GM19397 (cell line): ENCODE data around the gene PLPPR2.
"Not testable (repeated sequence)": the region's sequence is repeated elsewhere in the genome, so short reads cannot be mapped to it uniquely, and the experiment has no call there.

Source experiments
- ATAC-seq: cut with Tn5 transposase; IDR thresholded peaks from one replicate; pipeline ENCODE4 v1.9.1; 2021; ENCODE audit warnings: mild to moderate bottlenecking, moderate library complexity; ENCODE audit not compliant: unreplicated experiment

Gene PLPPR2

DNA sequence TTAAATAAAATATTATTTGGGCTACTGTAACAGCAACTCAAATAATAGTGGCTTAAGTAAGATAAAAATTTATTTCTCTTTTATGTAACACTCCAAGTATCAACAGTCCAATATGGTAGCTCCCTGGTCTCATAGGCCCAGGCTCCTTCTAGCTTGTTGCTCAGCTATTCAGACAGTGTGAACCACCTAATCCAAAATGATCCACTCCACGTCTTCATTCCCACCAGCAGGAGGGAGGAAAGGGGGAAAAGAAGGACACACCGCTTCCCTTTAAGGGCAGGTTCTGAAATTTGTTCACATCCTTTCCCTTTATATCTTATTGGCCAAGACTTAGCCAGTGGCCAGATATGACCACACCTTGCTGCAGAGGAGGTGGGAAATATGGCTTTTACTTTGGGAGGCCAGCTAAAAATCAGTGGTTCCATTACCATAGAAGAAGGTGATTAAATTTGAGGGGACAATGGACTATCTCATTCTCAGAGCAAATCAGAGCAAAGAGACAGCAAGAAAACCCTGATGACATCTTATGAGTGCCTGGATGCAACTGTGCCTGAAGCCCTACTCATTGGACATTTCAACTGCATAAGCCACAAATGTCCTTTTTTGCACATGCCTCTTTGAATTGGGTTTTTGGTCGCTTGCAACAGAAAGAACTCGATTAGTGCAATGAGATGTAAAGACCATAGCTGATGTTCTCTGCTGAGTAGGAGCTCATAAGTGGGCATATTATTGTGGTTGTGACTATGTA lies 35.9 kb downstream of the PLPPR2 start:
- no peak for ATAC-seq

GRCh38 chr19:11397089-11397610 lies 41.9 kb downstream of the PLPPR2 start:
- no peak for ATAC-seq

DNA sequence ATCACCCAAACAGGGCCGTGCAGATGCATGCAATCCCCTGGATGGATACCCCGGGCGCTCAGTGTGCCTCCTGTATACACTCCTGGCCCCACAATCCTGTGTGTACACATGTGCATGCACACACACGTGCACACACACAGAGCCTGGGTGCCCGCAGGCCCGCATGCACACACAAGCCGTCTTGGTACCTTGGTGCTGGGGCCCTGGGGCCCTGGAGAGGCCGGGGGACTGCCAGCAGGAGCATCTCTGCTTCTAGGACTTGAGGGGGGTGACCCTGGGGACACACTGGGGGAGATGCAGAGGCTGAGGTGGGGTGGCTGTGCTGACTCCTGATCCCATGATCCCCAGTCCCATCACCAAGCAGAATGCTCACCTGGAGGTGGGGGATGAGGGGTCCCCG lies 44.4 kb downstream of the PLPPR2 start:
- ATAC-seq, result no peak

DNA sequence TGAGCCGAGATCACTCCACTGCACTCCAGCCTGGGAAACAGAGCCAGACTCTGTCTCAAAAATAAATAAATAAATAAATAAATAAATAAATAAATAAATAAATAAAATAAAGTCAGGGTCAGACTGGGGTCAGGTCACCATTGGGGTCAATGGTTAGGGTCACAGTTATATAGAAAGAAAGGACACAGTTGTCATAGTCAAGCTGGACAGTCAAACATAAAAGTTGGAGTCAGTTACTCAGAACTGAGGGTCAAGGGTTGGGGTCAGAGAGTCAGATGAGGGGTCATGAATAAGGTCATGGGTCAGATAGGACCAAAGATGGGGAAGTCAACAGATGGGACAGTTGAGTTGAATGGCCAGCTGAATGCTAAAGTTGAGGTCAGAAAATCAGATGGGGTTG lies 45.6 kb downstream of the PLPPR2 start:
- no peak for ATAC-seq

DNA sequence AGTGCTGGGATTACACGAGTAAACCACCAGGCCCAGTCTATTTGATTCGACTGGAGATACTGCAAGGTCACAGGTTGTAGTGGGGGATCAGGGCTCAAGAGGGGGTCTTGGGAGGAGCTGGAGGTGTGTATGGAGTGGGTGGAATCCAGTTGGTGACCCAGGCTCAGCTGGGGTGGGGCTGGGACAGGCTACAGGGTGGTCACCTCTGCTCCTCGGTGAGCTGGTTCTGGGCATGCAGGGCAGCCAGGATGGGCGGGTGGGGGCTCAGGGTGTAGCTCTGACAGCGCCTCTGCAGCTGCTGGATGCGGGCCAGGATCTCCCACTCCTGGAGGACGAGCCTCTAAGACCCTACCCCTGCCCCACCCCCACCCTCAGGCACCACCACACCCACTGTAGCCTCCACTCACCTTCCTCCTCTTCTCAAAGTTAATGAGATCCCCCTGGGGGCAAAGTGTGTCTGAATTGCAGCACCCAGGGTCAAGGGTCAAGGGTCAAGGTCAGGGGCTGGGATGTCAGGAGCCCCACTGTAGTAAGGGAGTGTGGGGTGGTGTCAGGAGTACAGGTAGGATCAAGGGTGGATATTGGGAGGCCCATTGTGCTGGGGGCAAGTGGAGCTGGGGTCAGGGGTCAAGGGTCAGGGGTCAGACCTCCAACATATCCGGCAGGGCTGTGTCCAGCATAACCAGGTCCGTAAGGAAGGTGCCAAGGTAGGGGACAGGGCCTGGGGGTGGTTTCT lies 46.7 kb downstream of the PLPPR2 start:
- ATAC-seq, result no peak

- ATAC-seq, result no peak
Measured at GRCh38 chr19:11404588-11405222, 49.5 kb downstream of the PLPPR2 start.

DNA sequence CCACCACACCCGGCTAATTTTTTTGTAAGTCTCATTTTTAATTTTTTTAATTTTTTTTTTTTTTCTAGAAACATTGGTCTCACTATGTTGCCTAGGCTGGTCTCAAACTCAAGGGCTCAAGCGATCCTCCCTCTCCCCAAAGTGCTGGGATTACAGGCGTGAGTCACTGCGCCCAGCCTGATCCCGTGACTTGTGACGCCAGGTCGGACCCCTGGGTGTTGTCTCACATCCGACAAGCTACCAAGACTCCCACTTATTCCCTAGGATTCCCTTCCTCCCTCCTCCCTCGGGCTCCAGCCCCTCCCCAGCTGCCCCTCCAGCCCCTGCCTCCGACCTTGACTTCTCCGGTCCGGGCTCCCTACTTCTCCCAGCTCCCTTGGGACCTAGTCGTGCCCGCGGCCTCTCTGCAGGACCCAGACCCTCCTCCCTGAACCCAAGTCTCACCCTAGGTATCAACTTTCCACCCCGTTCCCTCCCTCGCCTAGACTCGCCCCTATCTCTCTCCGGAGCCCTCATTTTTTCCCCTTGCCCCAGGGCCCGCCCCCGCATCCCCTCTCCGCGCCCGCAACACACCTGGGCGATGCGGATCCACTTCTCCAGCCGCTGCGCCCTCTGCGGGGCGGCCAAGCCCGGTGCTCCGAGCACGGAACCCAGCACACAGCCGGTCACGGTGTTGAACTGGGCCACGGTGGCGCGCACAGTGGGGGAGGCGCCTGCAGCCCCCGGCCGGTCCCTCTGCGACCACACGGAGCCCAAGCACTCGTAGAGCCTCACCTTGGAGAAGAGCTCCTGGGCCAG lies 50.8 kb downstream of the PLPPR2 start:
- no peak for ATAC-seq

DNA sequence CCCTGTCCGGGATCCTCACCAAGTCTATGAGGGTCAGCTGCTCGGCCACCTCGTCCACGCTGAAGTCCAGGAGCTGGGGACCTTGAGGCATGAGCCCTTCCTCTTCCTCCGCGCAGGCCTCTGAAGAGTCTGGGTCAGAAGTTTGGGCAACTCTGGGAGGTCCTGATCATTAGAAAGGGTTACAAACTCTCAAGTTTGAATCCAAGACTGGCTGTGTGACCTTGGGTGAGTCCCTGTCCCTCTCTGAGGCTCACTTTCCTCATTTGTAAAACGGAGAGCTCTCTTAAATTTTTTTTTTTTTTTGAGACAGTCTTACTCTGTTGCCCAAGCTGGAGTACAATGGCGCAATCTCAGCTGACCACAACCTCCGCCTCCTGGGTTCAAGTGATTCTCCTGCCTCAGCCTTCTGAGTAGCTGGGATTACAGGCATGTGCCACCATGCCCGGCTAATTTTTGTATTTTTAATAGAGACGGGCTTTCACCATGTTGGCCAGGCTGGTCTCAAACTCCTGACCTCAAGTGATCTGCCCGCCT lies 51.5 kb downstream of the PLPPR2 start:
- ATAC-seq, result not testable (repeated sequence)

DNA sequence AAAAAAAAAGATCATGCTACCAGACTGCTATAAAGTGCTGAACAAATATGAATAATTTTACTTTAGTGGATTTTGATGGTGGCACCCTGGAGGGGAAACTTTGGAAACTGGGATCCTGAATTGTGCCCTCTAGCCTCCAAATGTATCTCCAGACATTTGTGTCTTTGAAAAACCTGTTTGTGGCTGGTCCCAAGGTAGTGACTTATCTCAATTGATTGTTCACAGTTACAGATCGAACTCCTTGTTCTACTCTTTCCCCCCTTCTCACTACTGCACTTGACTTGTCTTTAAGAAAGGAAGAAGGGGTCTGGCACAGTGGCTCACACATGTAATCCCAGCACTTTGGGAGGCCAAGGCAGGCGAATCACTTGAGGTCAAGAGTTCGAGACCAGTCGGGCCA lies 53.4 kb downstream of the PLPPR2 start:
- ATAC-seq, result no peak

DNA sequence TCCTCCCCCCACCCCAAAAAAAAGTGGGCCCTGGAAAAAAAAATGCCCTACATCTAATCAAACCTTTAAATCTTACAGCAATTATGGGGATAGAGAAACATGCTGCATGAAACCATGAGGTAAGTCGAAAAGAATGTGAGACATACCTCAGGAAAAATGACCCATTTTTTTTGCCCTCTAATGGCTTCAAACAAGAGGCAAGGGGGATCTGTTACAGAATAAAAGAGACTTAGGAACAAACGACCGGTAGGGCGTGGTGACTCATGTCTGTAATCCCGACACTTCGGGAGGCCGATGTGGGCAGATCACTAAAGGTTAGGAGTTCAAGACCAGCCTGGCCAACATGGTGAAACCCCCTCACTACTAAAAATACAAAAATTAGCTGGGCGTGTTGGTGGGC lies 55.5 kb downstream of the PLPPR2 start:
- no peak for ATAC-seq

- ATAC-seq, result no peak
Measured at GRCh38 chr19:11414544-11414943, 59.3 kb downstream of the PLPPR2 start.
